Endothelial cell (in vitro differentiated cells): ENCODE measurements around the gene PRR18. TPM values are rescaled to one million over a fixed set of nuclear protein-coding genes. Genes with fewer than 3 reads are reported as not detected.

Source experiments
- DNase-seq: peaks from one replicate; pipeline ENCODE4 v3.0.0; 2021; ENCODE audit warnings: low spot score
- H3K27ac Mint-ChIP-seq: one replicate; pipeline ENCODE4 v1.8.0; 2021; ENCODE audit warnings: mixed read lengths, inconsistent platforms; ENCODE audit not compliant: unreplicated experiment
- H3K27me3 Mint-ChIP-seq: one replicate; pipeline ENCODE4 v1.8.0; 2021; ENCODE audit warnings: mild to moderate bottlenecking, moderate library complexity, mixed read lengths, inconsistent platforms; ENCODE audit not compliant: unreplicated experiment
- H3K36me3 Mint-ChIP-seq: one replicate; pipeline ENCODE4 v1.8.0; 2021; ENCODE audit warnings: mild to moderate bottlenecking, low read depth, mixed read lengths, inconsistent platforms; ENCODE audit not compliant: unreplicated experiment
- H3K4me1 Mint-ChIP-seq: one replicate; pipeline ENCODE4 v1.8.0; 2021; ENCODE audit warnings: mild to moderate bottlenecking, mixed read lengths, inconsistent platforms; ENCODE audit not compliant: unreplicated experiment
- H3K4me3 Mint-ChIP-seq: one replicate; pipeline ENCODE4 v1.8.0; 2021; ENCODE audit warnings: mild to moderate bottlenecking, mixed read lengths, inconsistent platforms; ENCODE audit not compliant: unreplicated experiment
- H3K9me3 Mint-ChIP-seq: one replicate; pipeline ENCODE4 v1.8.0; 2021; ENCODE audit warnings: mixed read lengths, inconsistent platforms; ENCODE audit not compliant: unreplicated experiment
- CTCF ChIP-seq: fragments of 200-600 bp; sonication (generic); IDR thresholded peaks from one replicate; pipeline ENCODE4 v1.5.0; 2021; ENCODE audit warnings: antibody characterized with exemption; ENCODE audit not compliant: unreplicated experiment
- long read RNA-seq: library from polyadenylated mRNA; unstranded; transcript quantifications from one replicate; pipeline ENCODE4 v2.0.0, GENCODE V29; 2020; ENCODE audit not compliant: unreplicated experiment
- total RNA-seq: library from RNA; stranded (reverse); fragmentation: NEBNext Ultra II Directional; extraction: Animal tissue kit (Norgen Biotek cat#: 25700); gene quantifications from one replicate; pipeline ENCODE4 v1.2.1, GENCODE V29; 2021; ENCODE audit not compliant: unreplicated experiment

PRR18 gene
- 1.1 TPM for total RNA-seq
- long read RNA-seq = 0 reads

GRCh38 chr6:166308033-166308768 lies at the start of gene PRR18:
TSS of gene PRR18 (minus strand) at chr6:166308392. CDS start at chr6:166308142, 250 bp downstream.
- H3K4me1 Mint-ChIP-seq = no peaks in the 10 kb centered on the region
- no peak within 1 kb of the TSS for H3K4me3 Mint-ChIP-seq
- no peaks in the 10 kb centered on the region for H3K9me3 Mint-ChIP-seq
- peak; percentile 48 for DNase-seq
- H3K27ac Mint-ChIP-seq = no peak within 1 kb of the TSS
- no peak for TF ChIP-seq CTCF
- peaks cover 16% of the 10 kb centered on the region for H3K27me3 Mint-ChIP-seq
- no peaks in the 10 kb centered on the region for H3K36me3 Mint-ChIP-seq

- Mint-ChIP-seq H3K4me3 (no peak overlapping the region), H3K9me3 (no peaks in the 10 kb centered on the region), H3K36me3 (no peaks in the 10 kb centered on the region), H3K4me1 (peaks cover 6% of the 10 kb centered on the region), H3K27me3 (no peaks in the 10 kb centered on the region), H3K27ac (no peak overlapping the region)
- no peak for DNase-seq
- TF ChIP-seq CTCF = no peak
Observed at GRCh38 chr6:166355552-166355951, 47.4 kb upstream of the PRR18 start.

GRCh38 chr6:166354965-166355364 lies 46.8 kb upstream of the PRR18 start:
- H3K4me3 Mint-ChIP-seq = no peak overlapping the region

GRCh38 chr6:166354143-166354542 lies 46.0 kb upstream of the PRR18 start:
- Mint-ChIP-seq H3K27ac (no peak overlapping the region), H3K27me3 (no peaks in the 10 kb centered on the region), H3K9me3 (peaks cover 5% of the 10 kb centered on the region), H3K4me1 (no peaks in the 10 kb centered on the region), H3K36me3 (no peaks in the 10 kb centered on the region), H3K4me3 (no peak overlapping the region)
- no peak for DNase-seq
- no peak for TF ChIP-seq CTCF

More at GRCh38 chr6:166354965-166355364, 46.8 kb upstream of the PRR18 start:
- Mint-ChIP-seq H3K9me3 (no peaks in the 10 kb centered on the region), H3K27ac (no peak overlapping the region), H3K4me1 (peaks cover 3% of the 10 kb centered on the region), H3K36me3 (no peaks in the 10 kb centered on the region), H3K27me3 (no peaks in the 10 kb centered on the region)
- no peak for DNase-seq
- no peak for TF ChIP-seq CTCF

- no peaks in the 10 kb centered on the region for H3K27me3 Mint-ChIP-seq
- no peak for TF ChIP-seq CTCF
- H3K27ac Mint-ChIP-seq = no peak overlapping the region
- H3K9me3 Mint-ChIP-seq = peaks cover 5% of the 10 kb centered on the region
- no peak overlapping the region for H3K4me3 Mint-ChIP-seq
- no peak for DNase-seq
- H3K4me1 Mint-ChIP-seq = no peaks in the 10 kb centered on the region
- no peaks in the 10 kb centered on the region for H3K36me3 Mint-ChIP-seq
Observed at GRCh38 chr6:166353507-166353906, 45.3 kb upstream of the PRR18 start.
